Measurements from ENCODE around the gene TBX4.

TBX4 gene

GRCh38 chr17:61469474-61469873 lies 17.3 kb downstream of the TBX4 start:
- Mint-ChIP-seq H3K36me3 (ENCODE audit: low read depth) (no peaks in the 10 kb centered on the region), H3K4me3 (no peak overlapping the region), H3K4me1 (ENCODE audit: low read depth) (no peaks in the 10 kb centered on the region), H3K27ac (no peak overlapping the region), H3K27me3 (ENCODE audit: low read depth) (peaks cover 14% of the 10 kb centered on the region), H3K9me3 (no peaks in the 10 kb centered on the region)

GRCh38 chr17:61469949-61470348 lies 17.7 kb downstream of the TBX4 start:
- H3K4me1 Mint-ChIP-seq (ENCODE audit: low read depth), result no peaks in the 10 kb centered on the region
- H3K4me3 Mint-ChIP-seq, result no peak overlapping the region
- H3K27ac Mint-ChIP-seq, result no peak overlapping the region
- H3K9me3 Mint-ChIP-seq, result no peaks in the 10 kb centered on the region
- no peaks in the 10 kb centered on the region for H3K36me3 Mint-ChIP-seq (ENCODE audit: low read depth)
- H3K27me3 Mint-ChIP-seq (ENCODE audit: low read depth), result peaks cover 12% of the 10 kb centered on the region

- Mint-ChIP-seq H3K9me3 (no peaks in the 10 kb centered on the region), H3K4me1 (ENCODE audit: low read depth) (no peaks in the 10 kb centered on the region), H3K4me3 (no peak overlapping the region), H3K27ac (no peak overlapping the region), H3K36me3 (ENCODE audit: low read depth) (no peaks in the 10 kb centered on the region), H3K27me3 (ENCODE audit: low read depth) (peaks cover 16% of the 10 kb centered on the region)
Measured at GRCh38 chr17:61470530-61471136, 18.4 kb downstream of the TBX4 start.

- Mint-ChIP-seq H3K27me3 (ENCODE audit: low read depth) (peaks cover 9% of the 10 kb centered on the region), H3K36me3 (ENCODE audit: low read depth) (no peaks in the 10 kb centered on the region), H3K9me3 (no peaks in the 10 kb centered on the region), H3K4me3 (no peak overlapping the region), H3K27ac (no peak overlapping the region), H3K4me1 (ENCODE audit: low read depth) (peaks cover 3% of the 10 kb centered on the region)
Measured at GRCh38 chr17:61474235-61474927, 22.2 kb downstream of the TBX4 start.

GRCh38 chr17:61474934-61475333 lies 22.7 kb downstream of the TBX4 start:
- H3K27ac Mint-ChIP-seq, result no peak overlapping the region
- H3K4me1 Mint-ChIP-seq (ENCODE audit: low read depth), result peaks cover 3% of the 10 kb centered on the region
- H3K27me3 Mint-ChIP-seq (ENCODE audit: low read depth), result peaks cover 9% of the 10 kb centered on the region
- H3K4me3 Mint-ChIP-seq, result no peak overlapping the region
- H3K36me3 Mint-ChIP-seq (ENCODE audit: low read depth), result no peaks in the 10 kb centered on the region
- H3K9me3 Mint-ChIP-seq, result no peaks in the 10 kb centered on the region

- Mint-ChIP-seq H3K4me1 (ENCODE audit: low read depth) (peaks cover 3% of the 10 kb centered on the region), H3K36me3 (ENCODE audit: low read depth) (no peaks in the 10 kb centered on the region), H3K4me3 (no peak overlapping the region), H3K9me3 (no peaks in the 10 kb centered on the region), H3K27me3 (ENCODE audit: low read depth) (peaks cover 9% of the 10 kb centered on the region), H3K27ac (no peak overlapping the region)
Measured at GRCh38 chr17:61475726-61476125, 23.5 kb downstream of the TBX4 start.

GRCh38 chr17:61476476-61477203 lies 24.4 kb downstream of the TBX4 start:
- no peak overlapping the region for H3K27ac Mint-ChIP-seq

GRCh38 chr17:61477204-61477834 lies 25.1 kb downstream of the TBX4 start:
- H3K4me3 Mint-ChIP-seq, result no peak overlapping the region
- no peaks in the 10 kb centered on the region for H3K9me3 Mint-ChIP-seq
- H3K27me3 Mint-ChIP-seq (ENCODE audit: low read depth), result peaks cover 5% of the 10 kb centered on the region
- no peak overlapping the region for H3K27ac Mint-ChIP-seq
- H3K36me3 Mint-ChIP-seq (ENCODE audit: low read depth), result no peaks in the 10 kb centered on the region
- peaks cover 3% of the 10 kb centered on the region for H3K4me1 Mint-ChIP-seq (ENCODE audit: low read depth)

More at GRCh38 chr17:61476476-61477203, 24.4 kb downstream of the TBX4 start:
- peaks cover 3% of the 10 kb centered on the region for H3K4me1 Mint-ChIP-seq (ENCODE audit: low read depth)
- no peaks in the 10 kb centered on the region for H3K9me3 Mint-ChIP-seq
- H3K4me3 Mint-ChIP-seq, result no peak overlapping the region
- peaks cover 9% of the 10 kb centered on the region for H3K27me3 Mint-ChIP-seq (ENCODE audit: low read depth)
- H3K36me3 Mint-ChIP-seq (ENCODE audit: low read depth), result no peaks in the 10 kb centered on the region

- peaks cover 3% of the 10 kb centered on the region for H3K4me1 Mint-ChIP-seq (ENCODE audit: low read depth)
- H3K27me3 Mint-ChIP-seq (ENCODE audit: low read depth), result peaks cover 5% of the 10 kb centered on the region
- H3K9me3 Mint-ChIP-seq, result no peaks in the 10 kb centered on the region
- H3K27ac Mint-ChIP-seq, result no peak overlapping the region
- no peak overlapping the region for H3K4me3 Mint-ChIP-seq
- H3K36me3 Mint-ChIP-seq (ENCODE audit: low read depth), result no peaks in the 10 kb centered on the region
Measured at GRCh38 chr17:61478026-61478789, 26.0 kb downstream of the TBX4 start.

GRCh38 chr17:61478790-61479492 lies 26.7 kb downstream of the TBX4 start:
- Mint-ChIP-seq H3K9me3 (no peaks in the 10 kb centered on the region), H3K4me1 (ENCODE audit: low read depth) (peaks cover 3% of the 10 kb centered on the region), H3K27ac (no peak overlapping the region), H3K4me3 (no peak overlapping the region), H3K36me3 (ENCODE audit: low read depth) (no peaks in the 10 kb centered on the region), H3K27me3 (ENCODE audit: low read depth) (peaks cover 5% of the 10 kb centered on the region)

GRCh38 chr17:61479493-61480413 lies 27.5 kb downstream of the TBX4 start:
- Mint-ChIP-seq H3K4me1 (ENCODE audit: low read depth) (peaks cover 3% of the 10 kb centered on the region), H3K27ac (no peak overlapping the region), H3K36me3 (ENCODE audit: low read depth) (no peaks in the 10 kb centered on the region), H3K27me3 (ENCODE audit: low read depth) (peaks cover 5% of the 10 kb centered on the region), H3K4me3 (no peak overlapping the region), H3K9me3 (no peaks in the 10 kb centered on the region)

- H3K27ac Mint-ChIP-seq, result no peak overlapping the region
- peaks cover 3% of the 10 kb centered on the region for H3K4me1 Mint-ChIP-seq (ENCODE audit: low read depth)
- no peak overlapping the region for H3K4me3 Mint-ChIP-seq
- peaks cover under 1% of the 10 kb centered on the region for H3K27me3 Mint-ChIP-seq (ENCODE audit: low read depth)
- no peaks in the 10 kb centered on the region for H3K9me3 Mint-ChIP-seq
- H3K36me3 Mint-ChIP-seq (ENCODE audit: low read depth), result no peaks in the 10 kb centered on the region
Measured at GRCh38 chr17:61480414-61480807, 28.2 kb downstream of the TBX4 start.

GRCh38 chr17:61481421-61481820 lies 29.2 kb downstream of the TBX4 start:
- H3K36me3 Mint-ChIP-seq (ENCODE audit: low read depth), result no peaks in the 10 kb centered on the region
- no peak overlapping the region for H3K4me3 Mint-ChIP-seq
- no peaks in the 10 kb centered on the region for H3K9me3 Mint-ChIP-seq
- H3K27ac Mint-ChIP-seq, result no peak overlapping the region
- H3K27me3 Mint-ChIP-seq (ENCODE audit: low read depth), result no peaks in the 10 kb centered on the region
- H3K4me1 Mint-ChIP-seq (ENCODE audit: low read depth), result no peaks in the 10 kb centered on the region

Measured in T-helper 1 cell treated with Interleukin-12 subunit alpha and Interleukin-12 subunit beta and Interleukin-4 antibody, amounts not matched to agents 30 μg/mL and 1 μg/mL, for 36 hours (primary cell).